IMR-90 (cell line): ENCODE measurements around the gene SLC26A1. TPM values are rescaled to one million over a fixed set of nuclear protein-coding genes. Genes with fewer than 3 reads are reported as not detected.

Experiments used
- ATAC-seq: fragments of 200-7000 bp; cut with Tn5 transposase; 2 replicates; pipeline ENCODE4 v1.9.1; 2020; ENCODE audit warnings: low read depth, mild to moderate bottlenecking, moderate library complexity
- BruUV-seq: library from RNA; stranded (reverse); fragments of 400-500 nt; replicated peaks from 2 replicates; lab custom pipeline; 2021; lab: Mats Ljungman, UMichigan
- CTCF ChIA-PET: fragments of 300-600 bp; formaldehyde crosslinking; extraction: SDS; loops from one replicate; lab custom pipeline; 2021; ENCODE audit warnings: antibody characterized with exemption; lab: Yijun Ruan, JAX
- POLR2A ChIA-PET: fragments of 300-600 bp; sonication (Branson Sonifier 250); formaldehyde crosslinking; loops from one replicate; lab custom pipeline; 2022; ENCODE audit warnings: antibody characterized with exemption; ENCODE audit not compliant: unreplicated experiment; lab: Charles Lee
- DNase-seq: peaks from one replicate; pipeline ENCODE4 v3.0.0; 2013
- H2AFZ ChIP-seq: replicated peaks from 2 replicates; pipeline ENCODE3; 2013; ENCODE audit warnings: low read length, mild to moderate bottlenecking; ENCODE audit not compliant: poor library complexity
- H2AK5ac ChIP-seq: 2 replicates; pipeline ENCODE4 v1.6.1; 2013; ENCODE audit warnings: low read depth, low read length, inconsistent platforms
- H2AK9ac ChIP-seq: replicated peaks from 2 replicates; pipeline ENCODE3; 2013; ENCODE audit warnings: mild to moderate bottlenecking, low read depth, low read length, moderate library complexity; ENCODE audit not compliant: poor library complexity
- H2BK120ac ChIP-seq: 2 replicates; pipeline ENCODE4 v1.6.1; 2013; ENCODE audit warnings: low read depth, low read length, inconsistent platforms
- H2BK15ac ChIP-seq: 3 replicates; pipeline ENCODE4 v1.6.1; 2013; ENCODE audit warnings: low read depth, low read length, inconsistent platforms
- H2BK20ac ChIP-seq: 2 replicates; pipeline ENCODE4 v1.6.1; 2013; ENCODE audit warnings: low read depth, mild to moderate bottlenecking, inconsistent platforms, low read length, moderate library complexity
- H2BK5ac ChIP-seq: 2 replicates; pipeline ENCODE4 v1.6.1; 2013; ENCODE audit warnings: mild to moderate bottlenecking, low read depth, low read length, inconsistent platforms; ENCODE audit not compliant: poor library complexity, severe bottlenecking
- H3K14ac ChIP-seq: replicated peaks from 2 replicates; pipeline ENCODE4 v1.6.1; 2013; ENCODE audit warnings: low read depth, low read length, inconsistent platforms
- H3K18ac ChIP-seq: 2 replicates; pipeline ENCODE4 v1.6.1; 2013; ENCODE audit warnings: low read depth, low read length, control low read depth
- H3K23ac ChIP-seq: 2 replicates; pipeline ENCODE4 v1.6.1; 2013; ENCODE audit warnings: low read depth, low read length, inconsistent platforms
- H3K27ac ChIP-seq: 2 replicates; pipeline ENCODE4 v1.5.1; 2013; ENCODE audit warnings: mild to moderate bottlenecking, control low read depth, low read length; ENCODE audit not compliant: insufficient read depth
- H3K27me3 ChIP-seq: 2 replicates; pipeline ENCODE4 v1.6.1; 2013; ENCODE audit warnings: low read length; ENCODE audit not compliant: control insufficient read depth, insufficient read depth
- H3K36me3 ChIP-seq: 2 replicates; pipeline ENCODE4 v1.6.1; 2013; ENCODE audit warnings: low read length, mixed read lengths; ENCODE audit not compliant: control insufficient read depth, insufficient read depth
- H3K4ac ChIP-seq: 2 replicates; pipeline ENCODE4 v1.6.1; 2013; ENCODE audit warnings: low read depth, low read length, inconsistent platforms
- H3K4me1 ChIP-seq: 2 replicates; pipeline ENCODE4 v1.6.1; 2013; ENCODE audit warnings: low read length, mixed read lengths; ENCODE audit not compliant: control insufficient read depth, insufficient read depth
- H3K4me2 ChIP-seq: 2 replicates; pipeline ENCODE4 v1.6.1; 2013; ENCODE audit warnings: low read depth, mild to moderate bottlenecking, control low read depth, low read length, moderate library complexity
- H3K4me3 ChIP-seq: 2 replicates; pipeline ENCODE4 v1.5.1; 2013; ENCODE audit warnings: low read depth, mild to moderate bottlenecking, control low read depth, low read length, moderate library complexity; ENCODE audit not compliant: insufficient read depth
- H3K56ac ChIP-seq: 2 replicates; pipeline ENCODE4 v1.6.1; 2013; ENCODE audit warnings: low read length, inconsistent platforms; ENCODE audit not compliant: insufficient read depth; ENCODE audit errors: extremely low read depth
- H3K79me1 ChIP-seq, 2 experiments: 2 replicates each; pipeline ENCODE4 v1.6.1; 2013; ENCODE audit warnings: low read length in 2 of 2, inconsistent platforms in 1 of 2, low read depth in 1 of 2
- H3K9ac ChIP-seq: 2 replicates; pipeline ENCODE4 v1.6.1; 2013; ENCODE audit warnings: low read depth, low read length, control low read depth
- H3K9me1 ChIP-seq: 2 replicates; pipeline ENCODE4 v1.6.1; 2013; ENCODE audit warnings: low read length, inconsistent platforms; ENCODE audit not compliant: insufficient read depth
- H3K9me3 ChIP-seq: 2 replicates; pipeline ENCODE4 v1.6.1; 2013; ENCODE audit warnings: low read length; ENCODE audit not compliant: control insufficient read depth, insufficient read depth
- H4K20me1 ChIP-seq: 2 replicates; pipeline ENCODE4 v1.6.1; 2013; ENCODE audit warnings: low read length, inconsistent platforms; ENCODE audit not compliant: insufficient read depth
- H4K5ac ChIP-seq: 2 replicates; pipeline ENCODE4 v1.6.1; 2013; ENCODE audit warnings: mild to moderate bottlenecking, low read depth, low read length, control low read depth
- H4K8ac ChIP-seq, 2 experiments: 2 replicates each; pipeline ENCODE4 v1.6.1; 2013; ENCODE audit warnings: low read depth in 2 of 2, low read length in 2 of 2, control low read depth in 1 of 2, inconsistent platforms in 1 of 2
- H4K91ac ChIP-seq: 2 replicates; pipeline ENCODE4 v1.6.1; 2013; ENCODE audit warnings: low read depth, low read length, inconsistent platforms; ENCODE audit not compliant: insufficient read depth
- CHD1 ChIP-seq: IDR thresholded peaks from 2 replicates; pipeline ENCODE4 v1.6.1; 2012; ENCODE audit warnings: low read depth, low read length, improper control_type of control experiment
- RAD21 ChIP-seq: IDR thresholded peaks from 2 replicates; pipeline ENCODE4 v1.6.1; 2012; ENCODE audit warnings: low read length, improper control_type of control experiment
- WGBS, 2 experiments: methylation state at CpG; one replicate each; pipeline versions ENCODE4 v1.1.5 to v1.1.7; 2013; ENCODE audit warnings: missing lambda C conversion rate in 2 of 2; ENCODE audit not compliant: insufficient read length in 1 of 2; ENCODE audit errors: extremely low coverage in 2 of 2; 5-methylcytosine and 5-hydroxymethylcytosine counted together
- dilution Hi-C: fragments of 300-500 bp; cut with HindIII; formaldehyde crosslinking; loops from one replicate; pipeline ENCODE4 v1.14.3; 2018; ENCODE audit warnings: low sequenced_read_pairs; ENCODE audit not compliant: unreplicated experiment
- in situ Hi-C: fragments of 300-500 bp; cut with MboI; formaldehyde crosslinking; loops from 3 replicates; pipeline ENCODE4 v1.14.3; 2019; ENCODE audit warnings: low sequenced_read_pairs, inconsistent platforms, mixed read lengths
- intact Hi-C: fragments of 100-400 bp; cut with micrococcal nuclease; formaldehyde crosslinking; loops from 2 replicates; pipeline ENCODE4 v1.10.0; 2022
- polyA plus RNA-seq, 3 experiments: library from polyadenylated mRNA; depleted of rRNA; stranded (reverse); fragments of >200 nt; gene quantifications; 2 replicates each; pipeline ENCODE4 v1.2.3, GENCODE V29; 2012; ENCODE audit warnings: low replicate concordance in 1 of 3
- total RNA-seq: library from RNA; depleted of rRNA; stranded (reverse); fragments of >200 nt; gene quantifications from 2 replicates; pipeline ENCODE4 v1.2.3, GENCODE V29; 2012
- TF ChIP-seq, protein P1 (sequence below): fragments of 150-350 bp; IDR thresholded peaks from 2 replicates; pipeline ENCODE4 v1.6.1; 2016; ENCODE audit warnings: low read depth, mild to moderate bottlenecking, low read length, moderate library complexity, borderline replicate concordance
- TF ChIP-seq, protein P2 (sequence below): fragments of 150-350 bp; IDR thresholded peaks from 2 replicates; pipeline ENCODE4 v1.6.1; 2017; ENCODE audit warnings: mild to moderate bottlenecking, antibody characterized with exemption, low read length, low read depth

SLC26A1 gene
- total and polyA plus RNA-seq, 2 of the 4 experiments (the other 2 are of a cell fraction): 0.09 TPM; not detected in 1

DNA sequence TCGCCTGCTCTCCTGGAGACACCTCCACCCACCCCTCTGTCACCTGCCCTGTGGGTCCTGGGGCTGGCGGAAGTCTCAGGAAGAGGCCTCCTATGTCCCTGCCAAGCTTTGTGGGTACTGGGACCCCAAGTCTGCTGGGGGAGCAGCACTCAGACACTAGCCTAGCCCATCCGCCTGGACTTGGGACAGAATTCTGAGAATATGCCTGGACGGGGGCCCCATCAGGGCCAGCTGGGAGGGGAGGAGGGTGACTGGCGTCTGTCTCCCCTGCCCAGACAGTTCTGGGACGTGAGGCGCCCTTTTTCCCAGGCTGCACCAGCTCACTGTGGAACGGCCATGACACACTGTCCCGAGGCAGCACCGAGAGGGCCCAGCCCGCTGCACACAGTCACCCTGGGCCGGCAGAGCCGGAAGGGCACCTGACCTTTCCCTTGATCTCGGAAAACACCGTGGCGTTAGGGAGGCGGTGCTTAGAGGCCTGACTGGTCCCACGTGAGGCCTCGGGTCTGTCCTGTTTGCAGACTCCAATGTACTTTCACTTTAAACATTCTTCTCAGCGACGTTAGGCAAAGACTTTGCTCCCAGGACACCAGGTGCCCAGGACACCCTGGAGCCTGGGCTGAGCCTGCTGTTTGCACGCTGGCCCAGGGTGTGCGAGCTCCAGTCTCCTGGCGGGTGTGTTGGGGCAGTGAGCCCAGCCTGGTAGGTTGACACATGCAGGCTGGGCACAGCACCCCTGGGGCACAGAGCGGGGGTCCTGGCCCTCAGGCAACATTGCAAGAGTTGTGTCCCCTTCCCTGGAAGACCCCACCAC lies 700 bp downstream of the SLC26A1 start:
- no peak overlapping the region for H3K4ac ChIP-seq
- peaks cover 2% of the 10 kb centered on the region for H4K20me1 ChIP-seq
- dilution Hi-C loops: no loop called here
- no peaks in the 10 kb centered on the region for H3K9me3 ChIP-seq
- intact Hi-C loops: no loop called here
- no peak overlapping the region for H4K91ac ChIP-seq
- H3K4me1 ChIP-seq: peaks cover 5% of the 10 kb centered on the region; the same call in 1 of the 2 replicates
- ATAC-seq (peak; percentile 3), DNase-seq (peak; percentile 30)
- H3K56ac ChIP-seq: no peak overlapping the region
- H3K27me3 ChIP-seq: peaks cover 10% of the 10 kb centered on the region
- in situ Hi-C loops: no loop called here
- no peak overlapping the region for H3K9ac ChIP-seq
- no peak overlapping the region for H2BK120ac ChIP-seq
- TF ChIP-seq, protein P1, sequence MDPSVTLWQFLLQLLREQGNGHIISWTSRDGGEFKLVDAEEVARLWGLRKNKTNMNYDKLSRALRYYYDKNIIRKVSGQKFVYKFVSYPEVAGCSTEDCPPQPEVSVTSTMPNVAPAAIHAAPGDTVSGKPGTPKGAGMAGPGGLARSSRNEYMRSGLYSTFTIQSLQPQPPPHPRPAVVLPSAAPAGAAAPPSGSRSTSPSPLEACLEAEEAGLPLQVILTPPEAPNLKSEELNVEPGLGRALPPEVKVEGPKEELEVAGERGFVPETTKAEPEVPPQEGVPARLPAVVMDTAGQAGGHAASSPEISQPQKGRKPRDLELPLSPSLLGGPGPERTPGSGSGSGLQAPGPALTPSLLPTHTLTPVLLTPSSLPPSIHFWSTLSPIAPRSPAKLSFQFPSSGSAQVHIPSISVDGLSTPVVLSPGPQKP: no peak
- no peak for TF ChIP-seq RAD21
- no peak for TF ChIP-seq CHD1
- TF ChIP-seq, protein P2, sequence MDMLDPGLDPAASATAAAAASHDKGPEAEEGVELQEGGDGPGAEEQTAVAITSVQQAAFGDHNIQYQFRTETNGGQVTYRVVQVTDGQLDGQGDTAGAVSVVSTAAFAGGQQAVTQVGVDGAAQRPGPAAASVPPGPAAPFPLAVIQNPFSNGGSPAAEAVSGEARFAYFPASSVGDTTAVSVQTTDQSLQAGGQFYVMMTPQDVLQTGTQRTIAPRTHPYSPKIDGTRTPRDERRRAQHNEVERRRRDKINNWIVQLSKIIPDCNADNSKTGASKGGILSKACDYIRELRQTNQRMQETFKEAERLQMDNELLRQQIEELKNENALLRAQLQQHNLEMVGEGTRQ: peak; percentile 73
- H3K9me1 ChIP-seq: no peaks in the 10 kb centered on the region
- H4K5ac ChIP-seq: no peak overlapping the region
- BruUV-seq: no TSS peak
- peaks cover 0 to 15% of the 10 kb centered on the region in 2 experiments; a peak in 1 of 4 replicates for H3K79me1 ChIP-seq
- peak overlapping the region in 1 of 2 experiments; percentile 48; a peak in 1 of 4 replicates for H4K8ac ChIP-seq
- H3K27ac ChIP-seq: no peak overlapping the region
- H3K36me3 ChIP-seq: peaks cover 9% of the 10 kb centered on the region; the same call in 1 of the 2 replicates
- no peak overlapping the region for H3K23ac ChIP-seq
- ChIA-PET POLR2A (no interaction called here), CTCF (no interaction called here)
- H2BK15ac ChIP-seq: no peak overlapping the region
- peak overlapping the region; percentile 73 for H3K4me2 ChIP-seq
- WGBS, 2 experiments: 44% methylated on average over 8 of the region's 25 CpGs; no CpG with 5 or more reads in 1 of the 2 experiments
- H2BK5ac ChIP-seq: no peak overlapping the region
- no peak overlapping the region for H3K18ac ChIP-seq
- H2AK9ac ChIP-seq: peak overlapping the region; percentile 81
- H3K4me3 ChIP-seq: no peak overlapping the region
- H2BK20ac ChIP-seq: no peak overlapping the region
- no peak overlapping the region for H3K14ac ChIP-seq
- H2AFZ ChIP-seq: peak overlapping the region; percentile 81
- no peak overlapping the region for H2AK5ac ChIP-seq
